Caco-2 (cell line): Measurements from ENCODE around the gene PDE3B. TPM values are rescaled to one million over a fixed set of nuclear protein-coding genes. Genes with fewer than 3 reads are reported as not detected.

Experiments used
- BruUV-seq: library from RNA; stranded (reverse); fragments of 400-500 nt; replicated peaks from 2 replicates; lab custom pipeline; 2021; lab: Mats Ljungman, UMichigan
- CTCF ChIA-PET: fragments of 300-600 bp; sonication (Branson Sonifier 250); formaldehyde crosslinking; loops from one replicate; lab custom pipeline; 2022; ENCODE audit warnings: antibody characterized with exemption; lab: Charles Lee
- POLR2A ChIA-PET: fragments of 300-600 bp; sonication (Branson Sonifier 250); formaldehyde crosslinking; loops from one replicate; lab custom pipeline; 2022; ENCODE audit warnings: antibody characterized with exemption; lab: Charles Lee
- DNase-seq, 2 experiments: peaks; one replicate each; pipeline versions ENCODE4 v3.0.0 to v3.0.0-alpha.2; 2020 to 2022
- H3K27me3 ChIP-seq: replicated peaks from 2 replicates; pipeline ENCODE4 v1.6.0; 2011; ENCODE audit warnings: low read length; ENCODE audit not compliant: control insufficient read depth, insufficient read depth
- H3K36me3 ChIP-seq: 2 replicates; pipeline ENCODE4 v1.5.1; 2011; ENCODE audit warnings: low read length; ENCODE audit not compliant: control insufficient read depth, insufficient read depth
- H3K4me1 ChIP-seq: fragments of 250-450 bp; sonication (Bioruptor Pico); 2 replicates; pipeline ENCODE4 v1.5.1; 2020; ENCODE audit warnings: mild to moderate bottlenecking
- H3K4me3 ChIP-seq: 2 replicates; pipeline ENCODE4 v1.5.1; 2011; ENCODE audit warnings: low read depth, mild to moderate bottlenecking, control low read depth, low read length
- H3K9me3 ChIP-seq: fragments of 250-450 bp; sonication (Bioruptor Pico); 2 replicates; pipeline ENCODE4 v1.5.1; 2020; ENCODE audit warnings: mild to moderate bottlenecking, moderate library complexity
- H3K27ac Mint-ChIP-seq: one replicate; pipeline ENCODE4 v1.8.0; 2022; ENCODE audit warnings: mixed read lengths; ENCODE audit not compliant: unreplicated experiment
- H3K27me3 Mint-ChIP-seq: one replicate; pipeline ENCODE4 v1.8.0; 2022; ENCODE audit warnings: mixed read lengths; ENCODE audit not compliant: insufficient read depth, unreplicated experiment
- H3K36me3 Mint-ChIP-seq: one replicate; pipeline ENCODE4 v1.8.0; 2022; ENCODE audit warnings: mild to moderate bottlenecking, mixed read lengths; ENCODE audit not compliant: insufficient read depth, unreplicated experiment
- H3K4me1 Mint-ChIP-seq: one replicate; pipeline ENCODE4 v1.8.0; 2022; ENCODE audit warnings: low read depth, mixed read lengths; ENCODE audit not compliant: unreplicated experiment
- H3K4me3 Mint-ChIP-seq: one replicate; pipeline ENCODE4 v1.8.0; 2022; ENCODE audit warnings: mild to moderate bottlenecking, moderate library complexity, mixed read lengths; ENCODE audit not compliant: unreplicated experiment
- H3K9me3 Mint-ChIP-seq: one replicate; pipeline ENCODE4 v1.8.0; 2022; ENCODE audit warnings: mixed read lengths; ENCODE audit not compliant: unreplicated experiment
- CTCF ChIP-seq, 2 experiments: fragments of 200-600 bp in 1 of 2; IDR thresholded peaks; 1 replicate in 1 of 2; 2 replicates in 1 of 2; pipeline versions ENCODE4 v1.5.1 to v1.8.0; 2011 to 2022; ENCODE audit warnings: antibody characterized with exemption in 1 of 2, control low read depth in 1 of 2, inconsistent platforms in 1 of 2, low read depth in 1 of 2, low read length in 1 of 2, mild to moderate bottlenecking in 1 of 2, moderate library complexity in 1 of 2; ENCODE audit not compliant: insufficient read depth in 1 of 2, severe bottlenecking in 1 of 2, unreplicated experiment in 1 of 2
- intact Hi-C: fragments of 100-400 bp; cut with micrococcal nuclease; formaldehyde crosslinking; loops from one replicate; pipeline ENCODE4 v1.10.0; 2022; ENCODE audit not compliant: unreplicated experiment
- total RNA-seq: library from RNA; stranded (reverse); gene quantifications from 2 replicates; pipeline ENCODE4 v1.2.3, GENCODE V29; 2022

Gene PDE3B
- total RNA-seq, 1 experiment from 2014 or later = 21.8 TPM

- BruUV-seq = no TSS peak
- H3K4me1 ChIP-seq = 0 out of 2 replicates have a peak, but pooled peaks cover 4% of the 10 kb centered on the region
- H3K9me3 ChIP-seq = no peaks in the 10 kb centered on the region
- DNase-seq = no peak
- H3K4me3 ChIP-seq = no peak overlapping the region
- no peak for TF ChIP-seq CTCF (IDR thresholded peaks at IDR 0.05; ENCODE audit: insufficient read depth in 1 of 2, low read depth in 1 of 2, low read length in 1 of 2, severe bottlenecking in 1 of 2, unreplicated experiment in 1 of 2)
- H3K36me3 ChIP-seq = peaks cover 2% of the 10 kb centered on the region
- H3K27me3 ChIP-seq = no peaks in the 10 kb centered on the region
- Mint-ChIP-seq H3K4me1 (peaks cover 10% of the 10 kb centered on the region), H3K27ac (no peak overlapping the region), H3K27me3 (no peaks in the 10 kb centered on the region), H3K4me3 (no peak overlapping the region), H3K36me3 (peaks cover 16% of the 10 kb centered on the region), H3K9me3 (no peaks in the 10 kb centered on the region)
- ChIA-PET POLR2A (no interaction called here), CTCF (interaction anchor here (0.6 kb wide), 1 partner anchor 52 kb away, joined by 3 read pairs; no protein-coding TSS in a partner anchor)
- intact Hi-C loops = no loop called here
Observed at GRCh38 chr11:14609902-14610301, 33.7 kb upstream of the PDE3B start.

GRCh38 chr11:14611939-14612338 is 31.7 kb upstream of the PDE3B start:
- Histone ChIP-seq H3K4me1 (0 out of 2 replicates have a peak, but pooled peaks cover 4% of the 10 kb centered on the region), H3K27me3 (no peaks in the 10 kb centered on the region), H3K36me3 (no peaks in the 10 kb centered on the region; the same call in 1 of the 2 replicates), H3K9me3 (no peaks in the 10 kb centered on the region), H3K4me3 (no peak overlapping the region)
- no peak for DNase-seq
- H3K27ac Mint-ChIP-seq = no peak overlapping the region
- ChIA-PET CTCF (no interaction called here), POLR2A (no interaction called here)
- H3K27me3 Mint-ChIP-seq = no peaks in the 10 kb centered on the region
- no peaks in the 10 kb centered on the region for H3K9me3 Mint-ChIP-seq
- no peak for TF ChIP-seq CTCF (IDR thresholded peaks at IDR 0.05; ENCODE audit: insufficient read depth in 1 of 2, low read depth in 1 of 2, low read length in 1 of 2, severe bottlenecking in 1 of 2, unreplicated experiment in 1 of 2)
- H3K4me1 Mint-ChIP-seq = peaks cover 10% of the 10 kb centered on the region
- no TSS peak for BruUV-seq
- peaks cover 16% of the 10 kb centered on the region for H3K36me3 Mint-ChIP-seq
- no peak overlapping the region for H3K4me3 Mint-ChIP-seq
- intact Hi-C loops = no loop called here

GRCh38 chr11:14612694-14613093 is 30.9 kb upstream of the PDE3B start:
- no TSS peak for BruUV-seq
- no peak for DNase-seq
- intact Hi-C loops = no loop called here
- H3K4me1 Mint-ChIP-seq = peaks cover 12% of the 10 kb centered on the region
- CTCF ChIA-PET = no interaction called here
- no peaks in the 10 kb centered on the region; the same call in 1 of the 2 replicates for H3K36me3 ChIP-seq
- peaks cover 16% of the 10 kb centered on the region for H3K36me3 Mint-ChIP-seq
- H3K4me1 ChIP-seq = peaks cover 5% of the 10 kb centered on the region
- H3K9me3 ChIP-seq = no peaks in the 10 kb centered on the region
- no peak overlapping the region for H3K4me3 Mint-ChIP-seq
- no peaks in the 10 kb centered on the region for H3K9me3 Mint-ChIP-seq
- no peaks in the 10 kb centered on the region for H3K27me3 Mint-ChIP-seq
- no peaks in the 10 kb centered on the region for H3K27me3 ChIP-seq
- H3K27ac Mint-ChIP-seq = no peak overlapping the region
- H3K4me3 ChIP-seq = no peak overlapping the region
- TF ChIP-seq CTCF (IDR thresholded peaks at IDR 0.05; ENCODE audit: insufficient read depth in 1 of 2, low read depth in 1 of 2, low read length in 1 of 2, severe bottlenecking in 1 of 2, unreplicated experiment in 1 of 2) = no peak
- POLR2A ChIA-PET = no interaction called here
